H1 (cell line): ENCODE measurements around the gene GRSF1. TPM values are rescaled to one million over a fixed set of nuclear protein-coding genes. Genes with fewer than 3 reads are reported as not detected.

Source experiments
- CTCF ChIA-PET: fragments of 300-600 bp; sonication (Branson Sonifier 250); formaldehyde crosslinking; loops from one replicate; lab custom pipeline; 2021; ENCODE audit not compliant: partially characterized antibody; lab: Charles Lee
- POLR2A ChIA-PET: fragments of 300-600 bp; sonication (Branson Sonifier 250); formaldehyde crosslinking; loops from one replicate; lab custom pipeline; 2021; ENCODE audit warnings: inconsistent platforms; ENCODE audit not compliant: partially characterized antibody; lab: Charles Lee
- DNase-seq, 2 experiments: peaks; one replicate each; pipeline versions ENCODE4 v3.0.0 to v3.0.0-alpha.2; 2010 to 2022; ENCODE audit warnings: low spot score in 2 of 2, low read depth in 1 of 2, mixed read lengths in 1 of 2
- FAIRE-seq: peaks from 2 replicates; lab custom pipeline; 2011; peaks lifted over from hg19 to GRCh38; lab: Jason Lieb, UNC
- H2AFZ ChIP-seq: 2 replicates; pipeline ENCODE4 v1.8.1; 2012; ENCODE audit warnings: low read length, inconsistent platforms
- H2AK5ac ChIP-seq: 2 replicates; pipeline ENCODE4 v1.6.1; 2013; ENCODE audit warnings: low read depth, low read length
- H2BK120ac ChIP-seq: replicated peaks from 2 replicates; pipeline ENCODE3; 2013; ENCODE audit warnings: low read depth, low read length, inconsistent platforms
- H2BK12ac ChIP-seq: 2 replicates; pipeline ENCODE4 v1.6.1; 2013; ENCODE audit warnings: low read depth, low read length
- H2BK15ac ChIP-seq: 2 replicates; pipeline ENCODE4 v1.6.1; 2013; ENCODE audit warnings: low read length
- H2BK20ac ChIP-seq: 2 replicates; pipeline ENCODE4 v1.6.1; 2013; ENCODE audit warnings: low read length
- H2BK5ac ChIP-seq: 2 replicates; pipeline ENCODE4 v1.6.1; 2013; ENCODE audit warnings: low read depth, low read length
- H3K14ac ChIP-seq: 2 replicates; pipeline ENCODE4 v1.6.1; 2013; ENCODE audit warnings: inconsistent platforms; ENCODE audit not compliant: insufficient read length
- H3K18ac ChIP-seq: 2 replicates; pipeline ENCODE4 v1.6.1; 2013; ENCODE audit warnings: low read length; ENCODE audit errors: extremely low read depth
- H3K23ac ChIP-seq: 2 replicates; pipeline ENCODE4 v1.6.1; 2013; ENCODE audit warnings: inconsistent platforms; ENCODE audit not compliant: insufficient read length
- H3K23me2 ChIP-seq: 2 replicates; pipeline ENCODE4 v1.6.1; 2013; ENCODE audit warnings: low read depth, low read length
- H3K27ac ChIP-seq: 2 replicates; pipeline ENCODE4 v1.6.1; 2011; ENCODE audit warnings: low read depth, low read length, inconsistent platforms
- H3K27me3 ChIP-seq, 4 experiments: replicated peaks in 1 of 4; 1 replicate in 1 of 4; 2 replicates in 3 of 4; pipeline versions ENCODE4 v1.6.1 to v1.8.1; 2011 to 2013; ENCODE audit warnings: low read length in 3 of 4, mild to moderate bottlenecking in 3 of 4, inconsistent platforms in 2 of 4, mixed read lengths in 2 of 4, moderate library complexity in 1 of 4; ENCODE audit not compliant: control insufficient read depth in 3 of 4, insufficient read depth in 3 of 4; ENCODE audit errors: extremely low read depth in 1 of 4
- H3K36me3 ChIP-seq, 4 experiments: 2 replicates each; pipeline versions ENCODE4 v1.6.1 to v1.8.1; 2011 to 2013; ENCODE audit warnings: mild to moderate bottlenecking in 4 of 4, low read length in 3 of 4, moderate library complexity in 2 of 4, control low read depth in 1 of 4, inconsistent platforms in 1 of 4; ENCODE audit not compliant: insufficient read depth in 4 of 4, control insufficient read depth in 2 of 4
- H3K4ac ChIP-seq: replicated peaks from 2 replicates; pipeline ENCODE3; 2013; ENCODE audit warnings: low read length, low read depth, mixed read lengths, inconsistent platforms; ENCODE audit not compliant: insufficient read length
- H3K4me1 ChIP-seq, 4 experiments: replicated peaks in 1 of 4; 1 replicate in 1 of 4; 2 replicates in 3 of 4; pipeline versions ENCODE4 v1.6.1 to v1.8.1; 2011 to 2013; ENCODE audit warnings: low read length in 3 of 4, inconsistent platforms in 2 of 4, mixed read lengths in 1 of 4; ENCODE audit not compliant: insufficient read depth in 4 of 4, control insufficient read depth in 3 of 4
- H3K4me2 ChIP-seq, 2 experiments: 2 replicates each; pipeline versions ENCODE4 v1.6.1 to v1.8.1; 2011 to 2013; ENCODE audit warnings: low read depth in 2 of 2, low read length in 2 of 2, control low read depth in 1 of 2, inconsistent platforms in 1 of 2, mild to moderate bottlenecking in 1 of 2; ENCODE audit not compliant: insufficient read depth in 1 of 2
- H3K4me3 ChIP-seq, 4 experiments: fragments of 200-600, 300-600 bp in 1 of 4; sonication (generic), shearing (Covaris generic), sonication (Bioruptor Twin) in 1 of 4; 2 replicates each; pipeline versions ENCODE4 v1.5.1 to v1.8.1; 2011 to 2016; ENCODE audit warnings: low read length in 4 of 4, low read depth in 3 of 4, control low read depth in 2 of 4, inconsistent platforms in 2 of 4, mild to moderate bottlenecking in 2 of 4, mixed read lengths in 1 of 4, moderate library complexity in 1 of 4; ENCODE audit not compliant: insufficient read depth in 2 of 4; ENCODE audit errors: extremely low read depth in 1 of 4
- H3K56ac ChIP-seq: replicated peaks from 2 replicates; pipeline ENCODE3; 2013; ENCODE audit warnings: low read depth, mild to moderate bottlenecking, mixed read lengths, low read length, inconsistent platforms; ENCODE audit not compliant: insufficient read length
- H3K79me1 ChIP-seq: 2 replicates; pipeline ENCODE4 v1.6.1; 2013; ENCODE audit warnings: low read depth, low read length, control low read depth
- H3K79me2 ChIP-seq, 2 experiments: 2 replicates each; pipeline versions ENCODE4 v1.6.1 to v1.8.1; 2012 to 2013; ENCODE audit warnings: low read length in 2 of 2, mild to moderate bottlenecking in 2 of 2, inconsistent platforms in 1 of 2; ENCODE audit not compliant: insufficient read depth in 2 of 2, control insufficient read depth in 1 of 2
- H3K9ac ChIP-seq, 4 experiments: replicated peaks in 1 of 4; 1 replicate in 1 of 4; 2 replicates in 3 of 4; pipeline versions ENCODE4 v1.6.1 to v1.8.1; 2011 to 2013; ENCODE audit warnings: low read depth in 3 of 4, low read length in 3 of 4, control low read depth in 2 of 4, mild to moderate bottlenecking in 2 of 4, moderate library complexity in 2 of 4, inconsistent platforms in 1 of 4; ENCODE audit errors: extremely low read depth in 1 of 4
- H3K9me3 ChIP-seq, 2 experiments: 2 replicates each; pipeline versions ENCODE4 v1.6.1 to v1.8.1; 2012 to 2013; ENCODE audit warnings: mild to moderate bottlenecking in 2 of 2, moderate library complexity in 2 of 2, control low read depth in 1 of 2, inconsistent platforms in 1 of 2, low read depth in 1 of 2, low read length in 1 of 2, mixed read lengths in 1 of 2; ENCODE audit not compliant: insufficient read depth in 2 of 2
- H4K20me1 ChIP-seq, 2 experiments: replicated peaks in 1 of 2; 2 replicates each; pipeline versions ENCODE3 to v1.8.1; 2011 to 2013; ENCODE audit warnings: inconsistent platforms in 2 of 2, low read length in 2 of 2, mild to moderate bottlenecking in 1 of 2; ENCODE audit not compliant: insufficient read depth in 2 of 2, control insufficient read depth in 1 of 2
- H4K5ac ChIP-seq: 2 replicates; pipeline ENCODE4 v1.6.1; 2013; ENCODE audit warnings: low read length, low read depth, mixed read lengths, inconsistent platforms; ENCODE audit not compliant: insufficient read length
- H4K8ac ChIP-seq: 2 replicates; pipeline ENCODE4 v1.8.0; 2013; ENCODE audit warnings: mild to moderate bottlenecking, moderate library complexity, low read length, inconsistent platforms; ENCODE audit not compliant: insufficient read depth; ENCODE audit errors: extremely low read depth
- H4K91ac ChIP-seq: replicated peaks from 2 replicates; pipeline ENCODE3; 2013; ENCODE audit warnings: low read length, mixed read lengths, inconsistent platforms; ENCODE audit not compliant: insufficient read length
- BCL11A ChIP-seq, 2 experiments: IDR thresholded peaks; one replicate each; pipeline ENCODE4 v1.6.1; 2011; ENCODE audit warnings: low read depth in 2 of 2, low read length in 2 of 2, mild to moderate bottlenecking in 2 of 2
- CTBP2 ChIP-seq: IDR thresholded peaks from 2 replicates; pipeline ENCODE4 v1.7.0; 2011; ENCODE audit warnings: borderline replicate concordance, mild to moderate bottlenecking, moderate library complexity, mixed read lengths, low read length; ENCODE audit not compliant: insufficient read depth, insufficient read length
- KDM5A ChIP-seq: fragments of 200-600 bp; IDR thresholded peaks from 2 replicates; pipeline ENCODE4 v1.7.1; 2012; ENCODE audit warnings: mild to moderate bottlenecking, low read length, inconsistent platforms, mixed read lengths
- MAFK ChIP-seq: IDR thresholded peaks from 2 replicates; pipeline ENCODE4 v1.6.1; 2012; ENCODE audit warnings: low read depth, mild to moderate bottlenecking, improper control_type of control experiment, low read length
- SIRT6 ChIP-seq: IDR thresholded peaks from one replicate; pipeline ENCODE4 v1.7.1; 2012; ENCODE audit warnings: low read length, inconsistent platforms
- SIX5 ChIP-seq: IDR thresholded peaks from 2 replicates; pipeline ENCODE4 v1.6.1; 2011; ENCODE audit warnings: mild to moderate bottlenecking, low read depth, low read length
- SP2 ChIP-seq: IDR thresholded peaks from 2 replicates; pipeline ENCODE4 v1.6.1; 2012; ENCODE audit warnings: mild to moderate bottlenecking, low read length, inconsistent platforms
- SP4 ChIP-seq: IDR thresholded peaks from 2 replicates; pipeline ENCODE4 v1.6.1; 2012; ENCODE audit warnings: low read length, inconsistent platforms
- WGBS, 2 experiments: shearing (Covaris generic) in 1 of 2; methylation state at CpG; one replicate each; pipeline versions ENCODE4 v1.1.6 to v1.1.7; 2013 to 2015; ENCODE audit warnings: low lambda C conversion rate in 2 of 2, mixed read lengths in 2 of 2, inconsistent platforms in 1 of 2, low coverage in 1 of 2, missing lambda C conversion rate in 1 of 2; ENCODE audit not compliant: insufficient replicate concordance in 2 of 2, insufficient coverage in 1 of 2, insufficient read length in 1 of 2; ENCODE audit errors: extremely low coverage in 1 of 2, missing lambda C conversion rate in 1 of 2; 5-methylcytosine and 5-hydroxymethylcytosine counted together
- polyA plus RNA-seq, 7 experiments: library from polyadenylated mRNA; depleted of rRNA in 3 of 7; stranded (reverse) in 5 of 7; unstranded in 2 of 7; fragments of >200 nt in 5 of 7; fragments of 200-250 nt in 2 of 7; gene quantifications; 1 replicate in 5 of 7; 2 replicates in 1 of 7; 4 replicates in 1 of 7; pipeline versions ENCODE4 v1.2.1 to v1.2.3, GENCODE V29; 2011 to 2013; ENCODE audit warnings: missing spikeins in 2 of 7, mixed read lengths in 2 of 7
- total RNA-seq: library from RNA; stranded (reverse); fragmentation: NEBNext Ultra II Directional; extraction: Animal tissue kit (Norgen Biotek cat#: 25700); gene quantifications from 2 replicates; pipeline ENCODE4 v1.2.1, GENCODE V29; 2021
- TF ChIP-seq, protein P1 (sequence below): IDR thresholded peaks from 2 replicates; pipeline ENCODE4 v1.6.1; 2011; ENCODE audit warnings: low read depth, mild to moderate bottlenecking, low read length; ENCODE audit not compliant: insufficient read depth

GRSF1 gene
- total and polyA plus RNA-seq, 2 of the 8 experiments (the other 6 are each of a cell fraction or from before 2014, with no cell fraction given): 44.3 to 112 TPM

DNA sequence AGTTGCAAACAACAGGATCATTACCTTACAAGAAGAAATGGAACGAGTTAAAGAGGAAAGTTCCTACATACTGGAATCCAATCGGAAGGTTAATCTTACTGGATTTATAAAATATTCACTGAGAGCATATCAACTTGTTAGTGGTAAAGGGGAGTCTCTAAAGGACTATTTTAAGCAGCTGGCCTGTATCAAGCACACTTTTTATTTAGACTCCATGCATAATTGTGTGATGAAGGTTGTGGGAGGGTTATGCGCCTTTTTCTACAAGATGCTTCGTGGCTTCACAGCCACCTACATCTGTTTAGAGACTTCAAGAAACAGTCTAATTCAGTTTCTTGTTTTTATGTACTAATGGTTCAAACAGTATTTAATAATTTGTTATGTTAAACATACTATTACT is 56.6 kb downstream of the GRSF1 start:
- DNase-seq (no peak), FAIRE-seq (no peak)
- Histone ChIP-seq H2BK12ac (no peak overlapping the region), H3K4me3 (no peak overlapping the region), H2AK5ac (no peak overlapping the region), H4K8ac (no peak overlapping the region), H3K36me3 (peaks cover 0 to 7% (median 3%) of the 10 kb centered on the region in 4 experiments; a peak in 3 of 8 replicates), H3K27ac (no peak overlapping the region), H3K4ac (no peak overlapping the region), H3K27me3 (no peaks in the 10 kb centered on the region), H2BK20ac (no peak overlapping the region)
- TF ChIP-seq SP4 (no peak), MAFK (no peak), SIX5 (no peak), CTBP2 (no peak), SP2 (no peak), BCL11A (IDR thresholded peaks at IDR 0.05; ENCODE audit: low read depth in 2 of 2, low read length in 2 of 2) (no peak), SIRT6 (no peak), KDM5A (no peak)
- TF ChIP-seq, protein P1, sequence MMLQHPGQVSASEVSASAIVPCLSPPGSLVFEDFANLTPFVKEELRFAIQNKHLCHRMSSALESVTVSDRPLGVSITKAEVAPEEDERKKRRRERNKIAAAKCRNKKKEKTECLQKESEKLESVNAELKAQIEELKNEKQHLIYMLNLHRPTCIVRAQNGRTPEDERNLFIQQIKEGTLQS: no peak
- TF ChIP-seq, all 59 proteins: peak for 0
- H3K4me1 ChIP-seq: no peaks in the 10 kb centered on the region
- H3K56ac ChIP-seq: no peak overlapping the region
- H2BK15ac ChIP-seq: no peak overlapping the region
- no peaks in the 10 kb centered on the region for H3K9me3 ChIP-seq
- no peak overlapping the region for H2AFZ ChIP-seq
- H3K23me2 ChIP-seq: no peaks in the 10 kb centered on the region
- H3K23ac ChIP-seq: no peak overlapping the region
- no peaks in the 10 kb centered on the region for H3K79me2 ChIP-seq
- H4K20me1 ChIP-seq: no peaks in the 10 kb centered on the region
- no peak overlapping the region for H4K5ac ChIP-seq
- 97% methylated on average over 4 of the region's 4 CpGs; no CpG with 5 or more reads in 1 of the 2 experiments for WGBS, 2 experiments
- H3K14ac ChIP-seq: no peak overlapping the region
- ChIA-PET CTCF (interaction anchor here (1.7 kb wide), 1 partner anchor 48 kb away, joined by 4 read pairs; no protein-coding TSS in a partner anchor), POLR2A (no interaction called here)
- no peak overlapping the region for H2BK5ac ChIP-seq
- no peak overlapping the region for H3K9ac ChIP-seq
- H3K18ac ChIP-seq: no peak overlapping the region
- H4K91ac ChIP-seq: no peak overlapping the region
- no peak overlapping the region for H3K4me2 ChIP-seq
- H2BK120ac ChIP-seq: no peak overlapping the region
- no peaks in the 10 kb centered on the region for H3K79me1 ChIP-seq
